Lower leg skin (tissue), 3 donors: Measurements from ENCODE around the gene LIG3.

Experiments used
- CTCF ChIP-seq, 3 donors: fragments of 450-650 bp; IDR thresholded peaks; one replicate each; pipeline ENCODE4 v1.5.1; 2016; ENCODE audit warnings: antibody characterized with exemption in 3 of 3, mild to moderate bottlenecking in 3 of 3, moderate library complexity in 2 of 3
- POLR2A ChIP-seq, 2 donors: fragments of 450-650 bp; IDR thresholded peaks; one replicate each; pipeline ENCODE4 v1.6.1; 2016 to 2017; ENCODE audit warnings: antibody characterized with exemption in 2 of 2, mild to moderate bottlenecking in 1 of 2, moderate library complexity in 1 of 2

GRCh38 chr17:35051579-35052240 lies 71.4 kb downstream of the LIG3 start:
- TF ChIP-seq CTCF (IDR thresholded peaks at IDR 0.05) (no peak), POLR2A (IDR thresholded peaks at IDR 0.05) (no peak)
